Esophagus (tissue), 2 donors: ENCODE data around the gene CNOT4. TPM values are rescaled to one million over a fixed set of nuclear protein-coding genes. Genes with fewer than 3 reads are reported as not detected.

ENCODE experiments used
- H3K27ac ChIP-seq, 2 donors: one replicate each; pipeline ENCODE4 v1.5.1; 2013; ENCODE audit warnings: low read depth in 2 of 2, mild to moderate bottlenecking in 2 of 2, inconsistent platforms in 1 of 2, low read length in 1 of 2, moderate library complexity in 1 of 2
- H3K27me3 ChIP-seq, 2 donors: one replicate each; pipeline ENCODE4 v1.6.1; 2013; ENCODE audit warnings: low read length in 2 of 2, control low read depth in 1 of 2, mild to moderate bottlenecking in 1 of 2; ENCODE audit not compliant: insufficient read depth in 2 of 2, control insufficient read depth in 1 of 2
- H3K36me3 ChIP-seq, 2 donors: one replicate each; pipeline ENCODE4 v1.6.1; 2013; ENCODE audit warnings: low read length in 1 of 2; ENCODE audit not compliant: control insufficient read depth in 2 of 2, insufficient read depth in 2 of 2
- H3K4me1 ChIP-seq, 2 donors: one replicate each; pipeline ENCODE4 v1.6.1; 2013; ENCODE audit warnings: low read length in 1 of 2; ENCODE audit not compliant: control insufficient read depth in 2 of 2, insufficient read depth in 2 of 2
- H3K4me3 ChIP-seq, 2 donors: one replicate each; pipeline ENCODE4 v1.5.1; 2013; ENCODE audit warnings: low read length in 2 of 2, mild to moderate bottlenecking in 2 of 2, low read depth in 1 of 2, moderate library complexity in 1 of 2
- H3K9me3 ChIP-seq, 2 donors: one replicate each; pipeline ENCODE4 v1.6.1; 2013; ENCODE audit warnings: mild to moderate bottlenecking in 2 of 2, low read depth in 1 of 2, low read length in 1 of 2, moderate library complexity in 1 of 2; ENCODE audit not compliant: control insufficient read depth in 2 of 2, insufficient read depth in 1 of 2
- WGBS, 2 donors: extraction: QIAGEN DNeasy Blood & Tissue Kit; methylation state at CpG; one replicate each; pipeline ENCODE4 v1.1.7; 2013; 5-methylcytosine and 5-hydroxymethylcytosine counted together
- polyA plus RNA-seq, 2 donors: library from polyadenylated mRNA; stranded (reverse); fragments of 200-250 nt; gene quantifications; one replicate each; pipeline ENCODE4 v1.2.3, GENCODE V29; 2013
- donor health status: healthy with polysubstance abuse.
- donor health status: Bipolar disorder and iron deficiency.

Gene CNOT4
- polyA plus RNA-seq, 2 donors, result 5.2 to 6.9 TPM

- Histone ChIP-seq H3K36me3 (no peaks in the 10 kb centered on the region), H3K9me3 (no peaks in the 10 kb centered on the region), H3K4me3 (no peak overlapping the region), H3K27ac (no peak overlapping the region), H3K27me3 (no peaks in the 10 kb centered on the region), H3K4me1 (no peaks in the 10 kb centered on the region)
- WGBS, 2 donors, result 58 to 77% methylated on average over 1 of the region's 1 CpG
Observed at GRCh38 chr7:135349746-135350145, 160.2 kb downstream of the CNOT4 start.

- H3K9me3 ChIP-seq, result no peaks in the 10 kb centered on the region
- no peak overlapping the region for H3K27ac ChIP-seq
- H3K4me1 ChIP-seq, result no peaks in the 10 kb centered on the region
- H3K27me3 ChIP-seq, result no peaks in the 10 kb centered on the region
- no peak overlapping the region for H3K4me3 ChIP-seq
- H3K36me3 ChIP-seq, result no peaks in the 10 kb centered on the region
Observed at GRCh38 chr7:135348493-135348892, 161.4 kb downstream of the CNOT4 start.

- 61 to 67% methylated on average over 2 of the region's 2 CpGs for WGBS, 2 donors
- Histone ChIP-seq H3K27me3 (no peaks in the 10 kb centered on the region), H3K27ac (no peak overlapping the region), H3K9me3 (no peaks in the 10 kb centered on the region), H3K36me3 (no peaks in the 10 kb centered on the region), H3K4me1 (no peaks in the 10 kb centered on the region), H3K4me3 (no peak overlapping the region)
Observed at GRCh38 chr7:135343361-135343760, 166.5 kb downstream of the CNOT4 start.

GRCh38 chr7:135342887-135343286 is 167.0 kb downstream of the CNOT4 start:
- Histone ChIP-seq H3K4me3 (no peak overlapping the region), H3K27me3 (no peaks in the 10 kb centered on the region), H3K36me3 (no peaks in the 10 kb centered on the region), H3K4me1 (no peaks in the 10 kb centered on the region), H3K9me3 (no peaks in the 10 kb centered on the region), H3K27ac (no peak overlapping the region)
- 59 to 70% methylated on average over 10 of the region's 10 CpGs for WGBS, 2 donors

GRCh38 chr7:135341049-135341448 is 168.9 kb downstream of the CNOT4 start:
- no peaks in the 10 kb centered on the region for H3K9me3 ChIP-seq
- no peaks in the 10 kb centered on the region for H3K27me3 ChIP-seq
- no peaks in the 10 kb centered on the region for H3K4me1 ChIP-seq
- 69 to 89% methylated on average over 5 of the region's 5 CpGs for WGBS, 2 donors
- H3K27ac ChIP-seq, result no peak overlapping the region
- no peaks in the 10 kb centered on the region for H3K36me3 ChIP-seq
- no peak overlapping the region for H3K4me3 ChIP-seq

- no peaks in the 10 kb centered on the region for H3K9me3 ChIP-seq
- H3K36me3 ChIP-seq, result no peaks in the 10 kb centered on the region
- 84 to 94% methylated on average over 5 of the region's 5 CpGs for WGBS, 2 donors
- no peak overlapping the region for H3K4me3 ChIP-seq
- peaks cover 3% of the 10 kb centered on the region in 2 donors for H3K4me1 ChIP-seq
- no peak overlapping the region for H3K27ac ChIP-seq
- no peaks in the 10 kb centered on the region for H3K27me3 ChIP-seq
Observed at GRCh38 chr7:135337977-135338550, 171.8 kb downstream of the CNOT4 start.

GRCh38 chr7:135337506-135337905 is 172.4 kb downstream of the CNOT4 start:
- Histone ChIP-seq H3K4me1 (peaks cover 3% of the 10 kb centered on the region in 2 donors), H3K27me3 (no peaks in the 10 kb centered on the region), H3K36me3 (no peaks in the 10 kb centered on the region), H3K4me3 (no peak overlapping the region), H3K9me3 (no peaks in the 10 kb centered on the region), H3K27ac (no peak overlapping the region)
- 92 to 96% methylated on average over 5 of the region's 5 CpGs for WGBS, 2 donors

- H3K27me3 ChIP-seq, result no peaks in the 10 kb centered on the region
- WGBS, 2 donors, result 15 to 20% methylated on average over 9 of the region's 9 CpGs
- no peak overlapping the region for H3K4me3 ChIP-seq
- H3K27ac ChIP-seq, result no peak overlapping the region
- peaks cover 3% of the 10 kb centered on the region in 2 donors for H3K4me1 ChIP-seq
- H3K36me3 ChIP-seq, result no peaks in the 10 kb centered on the region
- H3K9me3 ChIP-seq, result no peaks in the 10 kb centered on the region
Observed at GRCh38 chr7:135335628-135336139, 174.2 kb downstream of the CNOT4 start.

- Histone ChIP-seq H3K27ac (no peak overlapping the region), H3K4me1 (peaks cover 3% of the 10 kb centered on the region in 2 donors), H3K27me3 (no peaks in the 10 kb centered on the region), H3K36me3 (no peaks in the 10 kb centered on the region), H3K9me3 (no peaks in the 10 kb centered on the region), H3K4me3 (no peak overlapping the region)
- 55 to 59% methylated on average over 10 of the region's 10 CpGs for WGBS, 2 donors
Observed at GRCh38 chr7:135334830-135335543, 174.9 kb downstream of the CNOT4 start.

GRCh38 chr7:135333946-135334345 is 176.0 kb downstream of the CNOT4 start:
- Histone ChIP-seq H3K27ac (no peak overlapping the region), H3K27me3 (no peaks in the 10 kb centered on the region), H3K4me1 (peaks cover 3% of the 10 kb centered on the region in 2 donors), H3K4me3 (no peak overlapping the region), H3K36me3 (no peaks in the 10 kb centered on the region), H3K9me3 (no peaks in the 10 kb centered on the region)
- WGBS, 2 donors, result 85 to 88% methylated on average over 1 of the region's 1 CpG
